ENCODE data around the gene TMEM182. TPM values are rescaled to one million over a fixed set of nuclear protein-coding genes. Genes with fewer than 3 reads are reported as not detected.

TMEM182 gene
- total RNA-seq, 1 experiment from 2014 or later = 26.5 TPM

- Histone ChIP-seq H3K36me3 (ENCODE audit: insufficient read depth, low read length) (no peaks in the 10 kb centered on the region), H3K4me2 (ENCODE audit: low read depth, low read length, poor library complexity, severe bottlenecking) (no peak overlapping the region), H3K27me3 (ENCODE audit: low read length) (no peaks in the 10 kb centered on the region), H2AFZ (ENCODE audit: low read length) (no peak overlapping the region), H3K79me2 (ENCODE audit: low read length) (peaks cover 70% of the 10 kb centered on the region), H3K4me1 (ENCODE audit: low read length) (peaks cover 28% of the 10 kb centered on the region), H4K20me1 (ENCODE audit: insufficient read depth, low read depth, low read length) (no peaks in the 10 kb centered on the region), H3K9me3 (ENCODE audit: low read length) (no peaks in the 10 kb centered on the region), H3K9ac (ENCODE audit: low read length) (no peak overlapping the region), H3K27ac (ENCODE audit: low read length) (no peak overlapping the region), H3K9me2 (replicated peaks; ENCODE audit: insufficient read depth, low read length) (no peaks in the 10 kb centered on the region), H3K4me3 (ENCODE audit: low read length) (no peak overlapping the region)
- no peak for DNase-seq
Observed at GRCh38 chr2:102755284-102755683, 6.5 kb upstream of the TMEM182 start.

- Histone ChIP-seq H3K9me2 (replicated peaks; ENCODE audit: insufficient read depth, low read length) (no peaks in the 10 kb centered on the region), H3K79me2 (ENCODE audit: low read length) (peaks cover 65% of the 10 kb centered on the region), H3K4me2 (ENCODE audit: low read depth, low read length, poor library complexity, severe bottlenecking) (no peak overlapping the region), H3K4me3 (ENCODE audit: low read length) (no peak overlapping the region), H2AFZ (ENCODE audit: low read length) (no peak overlapping the region), H3K9me3 (ENCODE audit: low read length) (no peaks in the 10 kb centered on the region), H4K20me1 (ENCODE audit: insufficient read depth, low read depth, low read length) (no peaks in the 10 kb centered on the region), H3K27ac (ENCODE audit: low read length) (no peak overlapping the region), H3K27me3 (ENCODE audit: low read length) (no peaks in the 10 kb centered on the region), H3K36me3 (ENCODE audit: insufficient read depth, low read length) (no peaks in the 10 kb centered on the region), H3K4me1 (ENCODE audit: low read length) (peaks cover 5% of the 10 kb centered on the region), H3K9ac (ENCODE audit: low read length) (no peak overlapping the region)
- no peak for DNase-seq
Observed at GRCh38 chr2:102758439-102758838, 3.4 kb upstream of the TMEM182 start.

- DNase-seq = no peak
- no peaks in the 10 kb centered on the region for H4K20me1 ChIP-seq (ENCODE audit: insufficient read depth, low read depth, low read length)
- H2AFZ ChIP-seq (ENCODE audit: low read length) = no peak overlapping the region
- H3K4me1 ChIP-seq (ENCODE audit: low read length) = peaks cover 5% of the 10 kb centered on the region
- H3K27ac ChIP-seq (ENCODE audit: low read length) = no peak overlapping the region
- H3K9me2 ChIP-seq (replicated peaks; ENCODE audit: insufficient read depth, low read length) = no peaks in the 10 kb centered on the region
- H3K36me3 ChIP-seq (ENCODE audit: insufficient read depth, low read length) = no peaks in the 10 kb centered on the region
- no peaks in the 10 kb centered on the region for H3K9me3 ChIP-seq (ENCODE audit: low read length)
- peaks cover 23% of the 10 kb centered on the region for H3K79me2 ChIP-seq (ENCODE audit: low read length)
- no peaks in the 10 kb centered on the region for H3K27me3 ChIP-seq (ENCODE audit: low read length)
- no peak overlapping the region for H3K9ac ChIP-seq (ENCODE audit: low read length)
- no peak overlapping the region for H3K4me3 ChIP-seq (ENCODE audit: low read length)
- no peak overlapping the region for H3K4me2 ChIP-seq (ENCODE audit: low read depth, low read length, poor library complexity, severe bottlenecking)
Observed at GRCh38 chr2:102764083-102764482, 2.3 kb downstream of the TMEM182 start.

- Histone ChIP-seq H3K27ac (ENCODE audit: low read length) (no peak overlapping the region), H3K4me2 (ENCODE audit: low read depth, low read length, poor library complexity, severe bottlenecking) (no peak overlapping the region), H3K9me2 (replicated peaks; ENCODE audit: insufficient read depth, low read length) (no peaks in the 10 kb centered on the region), H3K27me3 (ENCODE audit: low read length) (no peaks in the 10 kb centered on the region), H3K4me3 (ENCODE audit: low read length) (no peak overlapping the region), H3K79me2 (ENCODE audit: low read length) (peaks cover 14% of the 10 kb centered on the region), H3K9me3 (ENCODE audit: low read length) (no peaks in the 10 kb centered on the region), H3K4me1 (ENCODE audit: low read length) (peaks cover 5% of the 10 kb centered on the region), H3K36me3 (ENCODE audit: insufficient read depth, low read length) (no peaks in the 10 kb centered on the region), H2AFZ (ENCODE audit: low read length) (no peak overlapping the region), H3K9ac (ENCODE audit: low read length) (no peak overlapping the region), H4K20me1 (ENCODE audit: insufficient read depth, low read depth, low read length) (no peaks in the 10 kb centered on the region)
- no peak for DNase-seq
Observed at GRCh38 chr2:102765061-102765460, 3.2 kb downstream of the TMEM182 start.

- Histone ChIP-seq H2AFZ (ENCODE audit: low read length) (no peak overlapping the region), H3K9me3 (ENCODE audit: low read length) (no peaks in the 10 kb centered on the region), H4K20me1 (ENCODE audit: insufficient read depth, low read depth, low read length) (no peaks in the 10 kb centered on the region), H3K4me3 (ENCODE audit: low read length) (no peak overlapping the region), H3K79me2 (ENCODE audit: low read length) (no peaks in the 10 kb centered on the region), H3K27me3 (ENCODE audit: low read length) (no peaks in the 10 kb centered on the region), H3K36me3 (ENCODE audit: insufficient read depth, low read length) (no peaks in the 10 kb centered on the region; the same call in 1 of the 2 replicates), H3K9ac (ENCODE audit: low read length) (no peak overlapping the region), H3K4me2 (ENCODE audit: low read depth, low read length, poor library complexity, severe bottlenecking) (no peak overlapping the region), H3K9me2 (replicated peaks; ENCODE audit: insufficient read depth, low read length) (no peaks in the 10 kb centered on the region), H3K27ac (ENCODE audit: low read length) (no peak overlapping the region), H3K4me1 (ENCODE audit: low read length) (no peaks in the 10 kb centered on the region)
- DNase-seq = no peak
Observed at GRCh38 chr2:102768253-102768652, 6.4 kb downstream of the TMEM182 start.

- Histone ChIP-seq H3K9ac (ENCODE audit: low read length) (no peak overlapping the region), H3K79me2 (ENCODE audit: low read length) (no peaks in the 10 kb centered on the region), H3K27me3 (ENCODE audit: low read length) (no peaks in the 10 kb centered on the region), H4K20me1 (ENCODE audit: insufficient read depth, low read depth, low read length) (no peaks in the 10 kb centered on the region), H2AFZ (ENCODE audit: low read length) (no peak overlapping the region), H3K4me1 (ENCODE audit: low read length) (no peaks in the 10 kb centered on the region), H3K4me3 (ENCODE audit: low read length) (no peak overlapping the region), H3K9me2 (replicated peaks; ENCODE audit: insufficient read depth, low read length) (no peaks in the 10 kb centered on the region), H3K27ac (ENCODE audit: low read length) (no peak overlapping the region), H3K36me3 (ENCODE audit: insufficient read depth, low read length) (no peaks in the 10 kb centered on the region; the same call in 1 of the 2 replicates), H3K4me2 (ENCODE audit: low read depth, low read length, poor library complexity, severe bottlenecking) (no peak overlapping the region), H3K9me3 (ENCODE audit: low read length) (no peaks in the 10 kb centered on the region)
- DNase-seq = no peak
Observed at GRCh38 chr2:102768892-102769291, 7.1 kb downstream of the TMEM182 start.

GRCh38 chr2:102770506-102770905 lies 8.7 kb downstream of the TMEM182 start:
- no peak overlapping the region for H3K4me3 ChIP-seq (ENCODE audit: low read length)
- H3K4me1 ChIP-seq (ENCODE audit: low read length) = no peaks in the 10 kb centered on the region
- H3K9me3 ChIP-seq (ENCODE audit: low read length) = no peaks in the 10 kb centered on the region
- no peak overlapping the region for H3K4me2 ChIP-seq (ENCODE audit: low read depth, low read length, poor library complexity, severe bottlenecking)
- H3K9me2 ChIP-seq (replicated peaks; ENCODE audit: insufficient read depth, low read length) = no peaks in the 10 kb centered on the region
- H3K36me3 ChIP-seq (ENCODE audit: insufficient read depth, low read length) = no peaks in the 10 kb centered on the region; the same call in 1 of the 2 replicates
- no peak for DNase-seq
- no peaks in the 10 kb centered on the region for H3K27me3 ChIP-seq (ENCODE audit: low read length)
- H3K9ac ChIP-seq (ENCODE audit: low read length) = no peak overlapping the region
- no peak overlapping the region for H3K27ac ChIP-seq (ENCODE audit: low read length)
- H4K20me1 ChIP-seq (ENCODE audit: insufficient read depth, low read depth, low read length) = no peaks in the 10 kb centered on the region
- H3K79me2 ChIP-seq (ENCODE audit: low read length) = no peaks in the 10 kb centered on the region
- H2AFZ ChIP-seq (ENCODE audit: low read length) = no peak overlapping the region

- no peak overlapping the region for H3K9ac ChIP-seq (ENCODE audit: low read length)
- no peak overlapping the region for H2AFZ ChIP-seq (ENCODE audit: low read length)
- H3K27me3 ChIP-seq (ENCODE audit: low read length) = no peaks in the 10 kb centered on the region
- no peaks in the 10 kb centered on the region for H3K4me1 ChIP-seq (ENCODE audit: low read length)
- no peak overlapping the region for H3K4me2 ChIP-seq (ENCODE audit: low read depth, low read length, poor library complexity, severe bottlenecking)
- H4K20me1 ChIP-seq (ENCODE audit: insufficient read depth, low read depth, low read length) = no peaks in the 10 kb centered on the region
- no peak overlapping the region for H3K27ac ChIP-seq (ENCODE audit: low read length)
- no peaks in the 10 kb centered on the region; the same call in 1 of the 2 replicates for H3K36me3 ChIP-seq (ENCODE audit: insufficient read depth, low read length)
- no peaks in the 10 kb centered on the region for H3K9me2 ChIP-seq (replicated peaks; ENCODE audit: insufficient read depth, low read length)
- no peak overlapping the region for H3K4me3 ChIP-seq (ENCODE audit: low read length)
- H3K79me2 ChIP-seq (ENCODE audit: low read length) = no peaks in the 10 kb centered on the region
- H3K9me3 ChIP-seq (ENCODE audit: low read length) = no peaks in the 10 kb centered on the region
- no peak for DNase-seq
Observed at GRCh38 chr2:102771114-102771513, 9.3 kb downstream of the TMEM182 start.

GRCh38 chr2:102772659-102773058 lies 10.8 kb downstream of the TMEM182 start:
- H3K4me2 ChIP-seq (ENCODE audit: low read depth, low read length, poor library complexity, severe bottlenecking) = no peak overlapping the region
- no peak overlapping the region for H3K9ac ChIP-seq (ENCODE audit: low read length)
- no peak overlapping the region for H2AFZ ChIP-seq (ENCODE audit: low read length)
- no peaks in the 10 kb centered on the region; the same call in 1 of the 2 replicates for H3K36me3 ChIP-seq (ENCODE audit: insufficient read depth, low read length)
- H3K79me2 ChIP-seq (ENCODE audit: low read length) = no peaks in the 10 kb centered on the region
- H4K20me1 ChIP-seq (ENCODE audit: insufficient read depth, low read depth, low read length) = no peaks in the 10 kb centered on the region
- no peak for DNase-seq
- H3K9me3 ChIP-seq (ENCODE audit: low read length) = no peaks in the 10 kb centered on the region
- no peaks in the 10 kb centered on the region for H3K27me3 ChIP-seq (ENCODE audit: low read length)
- H3K27ac ChIP-seq (ENCODE audit: low read length) = no peak overlapping the region
- no peaks in the 10 kb centered on the region for H3K4me1 ChIP-seq (ENCODE audit: low read length)
- no peak overlapping the region for H3K4me3 ChIP-seq (ENCODE audit: low read length)
- no peaks in the 10 kb centered on the region for H3K9me2 ChIP-seq (replicated peaks; ENCODE audit: insufficient read depth, low read length)

Data from Karpas-422 (cell line).